PC-9 (cell line): ENCODE measurements around the gene MOBP. TPM values are rescaled to one million over a fixed set of nuclear protein-coding genes. Genes with fewer than 3 reads are reported as not detected.

Experiments
- BruUV-seq: library from RNA; stranded (reverse); fragments of 400-500 nt; replicated peaks from 2 replicates; lab custom pipeline; 2021; lab: Mats Ljungman, UMichigan
- CTCF ChIA-PET: fragments of 300-600 bp; sonication (Branson Sonifier 250); formaldehyde crosslinking; loops from one replicate; lab custom pipeline; 2022; ENCODE audit warnings: antibody characterized with exemption; lab: Charles Lee
- POLR2A ChIA-PET: fragments of 300-600 bp; sonication (Branson Sonifier 250); formaldehyde crosslinking; loops from one replicate; lab custom pipeline; 2022; ENCODE audit warnings: antibody characterized with exemption; ENCODE audit not compliant: unreplicated experiment; lab: Charles Lee
- DNase-seq, 2 experiments: peaks; one replicate each; pipeline versions ENCODE4 v3.0.0 to v3.0.0-alpha.2; 2015 to 2022; ENCODE audit warnings: mixed read lengths in 1 of 2
- H2AFZ ChIP-seq: fragments of 200-600 bp; sonication (generic); 2 replicates; pipeline ENCODE4 v1.8.1; 2017; ENCODE audit warnings: antibody characterized with exemption
- H3F3A ChIP-seq: fragments of 200-600 bp; sonication (generic); 2 replicates; pipeline ENCODE4 v1.8.1; 2017; ENCODE audit warnings: antibody characterized with exemption, mild to moderate bottlenecking, low read depth; ENCODE audit not compliant: insufficient read depth
- H3K27ac ChIP-seq: fragments of 200-600 bp; sonication (generic); 2 replicates; pipeline ENCODE4 v1.6.1; 2016; ENCODE audit warnings: mixed run types
- H3K27me3 ChIP-seq: fragments of 200-600 bp; sonication (generic); 2 replicates; pipeline ENCODE4 v1.6.1; 2016; ENCODE audit warnings: low read depth, mixed run types; ENCODE audit not compliant: insufficient read depth
- H3K36me3 ChIP-seq: fragments of 200-600 bp; sonication (generic); 2 replicates; pipeline ENCODE4 v1.6.1; 2016; ENCODE audit warnings: low read depth, mixed run types
- H3K4me1 ChIP-seq: fragments of 200-600 bp; sonication (generic); replicated peaks from 2 replicates; pipeline ENCODE4 v1.6.1; 2016; ENCODE audit warnings: mixed run types; ENCODE audit not compliant: insufficient read depth
- H3K4me2 ChIP-seq: fragments of 200-600 bp; sonication (generic); 2 replicates; pipeline ENCODE4 v1.6.1; 2017; ENCODE audit warnings: mixed run types
- H3K4me3 ChIP-seq: fragments of 200-600 bp; sonication (generic); 2 replicates; pipeline ENCODE4 v1.6.1; 2016; ENCODE audit warnings: mixed run types
- H3K79me2 ChIP-seq: fragments of 200-600 bp; sonication (generic); 2 replicates; pipeline ENCODE4 v1.6.1; 2017; ENCODE audit warnings: low read depth, mixed run types
- H3K9me2 ChIP-seq: fragments of 200-600 bp; sonication (generic); 2 replicates; pipeline ENCODE4 v1.8.1; 2017; ENCODE audit warnings: mild to moderate bottlenecking; ENCODE audit not compliant: insufficient read depth
- H3K9me3 ChIP-seq: fragments of 200-600 bp; sonication (generic); 2 replicates; pipeline ENCODE4 v1.8.1; 2016; ENCODE audit warnings: low read depth; ENCODE audit not compliant: insufficient read depth
- H4K20me1 ChIP-seq: fragments of 200-600 bp; sonication (generic); 2 replicates; pipeline ENCODE4 v1.8.1; 2017; ENCODE audit not compliant: insufficient read depth
- CTCF ChIP-seq: fragments of 200-600 bp; sonication (generic); conservative IDR thresholded peaks from 2 replicates; pipeline ENCODE4 v1.6.1; 2017; ENCODE audit warnings: mixed run types, antibody characterized with exemption, mild to moderate bottlenecking, moderate library complexity
- EZH2 ChIP-seq: fragments of 200-600 bp; sonication (generic); IDR thresholded peaks from 2 replicates; pipeline ENCODE4 v1.8.0; 2017; ENCODE audit warnings: antibody characterized with exemption, low read depth
- intact Hi-C: fragments of 100-400 bp; cut with micrococcal nuclease; formaldehyde crosslinking; loops from one replicate; pipeline ENCODE4 v1.10.0; 2022; ENCODE audit not compliant: unreplicated experiment
- total RNA-seq: library from RNA; stranded (reverse); gene quantifications from 2 replicates; pipeline ENCODE4 v1.2.3, GENCODE V29; 2021

The MOBP gene
- total RNA-seq, 1 experiment from 2014 or later = not detected

DNA sequence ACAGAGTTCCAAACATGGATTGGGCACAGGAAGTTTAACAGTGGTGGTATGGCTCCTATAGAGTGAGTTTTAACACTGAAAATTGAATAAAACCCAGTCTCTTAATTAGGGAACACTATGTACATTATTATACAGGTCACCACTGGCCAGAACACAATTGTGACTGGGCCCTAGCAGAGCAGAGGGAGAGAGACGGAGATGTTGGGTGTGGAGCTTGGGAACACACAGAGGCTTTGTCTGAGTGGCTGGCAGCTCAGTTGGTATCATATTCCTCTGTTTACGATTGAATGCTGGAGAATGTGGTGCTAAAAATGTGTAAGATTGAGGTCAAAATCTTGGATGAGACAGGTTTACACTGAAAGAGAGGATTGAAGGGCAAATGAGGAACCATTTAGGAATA, 6.8 kb upstream of the MOBP start:
- ChIA-PET POLR2A (no interaction called here), CTCF (no interaction called here)
- no peak overlapping the region for H3K4me2 ChIP-seq
- no peaks in the 10 kb centered on the region for H3K9me2 ChIP-seq
- H3F3A ChIP-seq = no peaks in the 10 kb centered on the region
- no peak overlapping the region for H3K4me3 ChIP-seq
- H3K79me2 ChIP-seq = no peaks in the 10 kb centered on the region
- DNase-seq = no peak
- H4K20me1 ChIP-seq = no peaks in the 10 kb centered on the region
- intact Hi-C loops = no loop called here
- no peak for TF ChIP-seq CTCF
- no peak for TF ChIP-seq EZH2
- H3K9me3 ChIP-seq = no peaks in the 10 kb centered on the region
- no peak overlapping the region for H3K27ac ChIP-seq
- no peaks in the 10 kb centered on the region for H3K27me3 ChIP-seq
- H3K4me1 ChIP-seq = no peaks in the 10 kb centered on the region
- no peak overlapping the region for H2AFZ ChIP-seq
- no TSS peak for BruUV-seq
- H3K36me3 ChIP-seq = no peaks in the 10 kb centered on the region

- Histone ChIP-seq H3K9me2 (no peaks in the 10 kb centered on the region), H2AFZ (no peak overlapping the region), H3K4me2 (no peak overlapping the region), H3K36me3 (no peaks in the 10 kb centered on the region), H3K79me2 (no peaks in the 10 kb centered on the region), H3F3A (no peaks in the 10 kb centered on the region), H4K20me1 (no peaks in the 10 kb centered on the region), H3K27ac (no peak overlapping the region), H3K4me1 (no peaks in the 10 kb centered on the region), H3K4me3 (no peak overlapping the region), H3K27me3 (peaks cover 9% of the 10 kb centered on the region; the same call in 1 of the 2 replicates), H3K9me3 (no peaks in the 10 kb centered on the region; the same call in 1 of the 2 replicates)
- DNase-seq = no peak
- intact Hi-C loops = no loop called here
- TF ChIP-seq EZH2 (no peak), CTCF (no peak)
- POLR2A ChIA-PET = no interaction called here
- CTCF ChIA-PET = no interaction called here
- no TSS peak for BruUV-seq
Observed at GRCh38 chr3:39463269-39463668, 4.2 kb upstream of the MOBP start.

GRCh38 chr3:39466988-39467387, 492 bp upstream of the MOBP start:
- CTCF ChIA-PET = no interaction called here
- no peaks in the 10 kb centered on the region for H4K20me1 ChIP-seq
- BruUV-seq = no TSS peak

GRCh38 chr3:39468108-39468436, 592 bp downstream of the MOBP start:
- intact Hi-C loops = no loop called here

More at GRCh38 chr3:39466988-39467387, 492 bp upstream of the MOBP start:
- peaks cover 9% of the 10 kb centered on the region; the same call in 1 of the 2 replicates for H3K27me3 ChIP-seq
- H3K4me3 ChIP-seq = no peak overlapping the region
- no peak overlapping the region for H2AFZ ChIP-seq
- H3F3A ChIP-seq = no peaks in the 10 kb centered on the region
- no peak overlapping the region for H3K4me2 ChIP-seq
- intact Hi-C loops = no loop called here
- no peaks in the 10 kb centered on the region for H3K9me2 ChIP-seq
- no peak overlapping the region for H3K27ac ChIP-seq
- no peaks in the 10 kb centered on the region; the same call in 1 of the 2 replicates for H3K9me3 ChIP-seq
- H3K36me3 ChIP-seq = no peaks in the 10 kb centered on the region
- POLR2A ChIA-PET = no interaction called here
- no peaks in the 10 kb centered on the region for H3K4me1 ChIP-seq
- no peak for DNase-seq
- H3K79me2 ChIP-seq = no peaks in the 10 kb centered on the region
- TF ChIP-seq EZH2 = no peak

More at GRCh38 chr3:39468108-39468436, 592 bp downstream of the MOBP start:
- no peaks in the 10 kb centered on the region for H3K79me2 ChIP-seq
- H3K36me3 ChIP-seq = no peaks in the 10 kb centered on the region
- TF ChIP-seq CTCF (no peak), EZH2 (no peak)
- no peak for DNase-seq
- H3K27ac ChIP-seq = no peak overlapping the region
- H3K4me3 ChIP-seq = no peak overlapping the region
- no peak overlapping the region for H2AFZ ChIP-seq
- POLR2A ChIA-PET = no interaction called here
- CTCF ChIA-PET = no interaction called here
- peaks cover 9% of the 10 kb centered on the region; the same call in 1 of the 2 replicates for H3K27me3 ChIP-seq
- no peaks in the 10 kb centered on the region; the same call in 1 of the 2 replicates for H3K9me3 ChIP-seq
- H3F3A ChIP-seq = no peaks in the 10 kb centered on the region
- no peaks in the 10 kb centered on the region for H4K20me1 ChIP-seq
- H3K9me2 ChIP-seq = no peaks in the 10 kb centered on the region
- no peaks in the 10 kb centered on the region for H3K4me1 ChIP-seq
- no TSS peak for BruUV-seq
- no peak overlapping the region for H3K4me2 ChIP-seq
